ENCODE data around the gene KCNH4.
A peak's percentile ranks its signal among the peaks of the same experiment; 100 is the strongest.

Gene KCNH4

DNA sequence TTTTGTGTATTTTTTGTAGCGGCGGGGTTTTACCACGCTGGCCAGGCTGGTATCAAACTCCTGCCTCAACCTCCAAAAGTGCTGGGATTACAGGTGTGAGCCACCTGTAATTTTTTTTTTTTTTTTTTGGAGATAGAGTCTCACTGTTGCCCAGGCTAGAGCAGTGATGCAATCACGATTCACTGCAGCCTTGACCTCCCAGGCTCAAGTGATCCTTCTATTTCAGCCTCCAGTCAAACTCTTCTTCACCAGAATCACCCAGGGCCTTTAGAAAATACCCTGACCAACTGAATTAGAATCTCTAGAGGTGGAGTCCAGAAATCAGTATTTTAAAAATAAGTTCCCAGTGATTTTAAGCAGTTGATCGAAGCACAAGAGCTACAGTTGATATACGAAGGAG is 45.8 kb downstream of the KCNH4 start:
- Histone ChIP-seq H3K9me3 (ENCODE audit: control insufficient read depth, insufficient read depth, low read depth, low read length) (no peaks in the 10 kb centered on the region), H3K9ac (ENCODE audit: low read length) (peak overlapping the region; percentile 23), H3K36me3 (ENCODE audit: control insufficient read depth, insufficient read depth, low read length) (peaks cover 17% of the 10 kb centered on the region), H3K27me3 (ENCODE audit: control insufficient read depth, insufficient read depth, low read length) (no peaks in the 10 kb centered on the region), H3K4me1 (ENCODE audit: control insufficient read depth, insufficient read depth, low read length) (peaks cover 22% of the 10 kb centered on the region), H3K27ac (ENCODE audit: low read depth, low read length) (peak overlapping the region; percentile 68), H3K4me3 (ENCODE audit: low read depth, low read length) (no peak overlapping the region)

DNA sequence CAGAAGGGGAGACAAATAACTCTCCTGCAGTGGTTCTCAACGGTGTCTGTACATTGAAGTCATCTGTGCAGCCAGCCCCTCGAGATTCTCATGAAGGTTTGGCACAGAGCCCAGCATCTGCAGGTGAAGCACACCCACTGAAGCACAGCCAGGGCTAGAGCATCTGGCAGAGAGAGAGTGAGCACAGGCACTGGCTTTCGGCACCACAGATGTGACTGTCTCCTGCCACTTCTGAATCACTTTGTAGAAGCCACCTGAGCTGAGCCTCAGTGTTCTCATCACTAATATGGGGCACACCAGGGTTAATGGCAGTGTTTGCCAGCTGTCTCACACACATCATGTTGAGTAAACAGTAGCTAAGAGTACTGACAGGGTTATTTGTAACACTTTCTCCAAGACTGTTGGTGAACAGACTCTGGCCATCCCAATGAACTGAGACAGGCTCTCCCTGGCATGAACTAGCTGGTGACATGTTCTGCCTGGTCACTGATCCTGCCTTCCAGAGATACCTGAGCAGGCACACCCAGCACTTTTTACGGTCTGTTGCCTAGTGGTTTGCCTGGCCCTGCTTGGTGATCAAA is 47.4 kb downstream of the KCNH4 start:
- H3K27ac ChIP-seq (ENCODE audit: low read depth, low read length), result no peak overlapping the region
- H3K4me1 ChIP-seq (ENCODE audit: control insufficient read depth, insufficient read depth, low read length), result peaks cover 22% of the 10 kb centered on the region
- no peaks in the 10 kb centered on the region for H3K27me3 ChIP-seq (ENCODE audit: control insufficient read depth, insufficient read depth, low read length)
- H3K4me3 ChIP-seq (ENCODE audit: low read depth, low read length), result no peak overlapping the region
- peaks cover 31% of the 10 kb centered on the region for H3K36me3 ChIP-seq (ENCODE audit: control insufficient read depth, insufficient read depth, low read length)
- no peak overlapping the region for H3K9ac ChIP-seq (ENCODE audit: low read length)
- H3K9me3 ChIP-seq (ENCODE audit: control insufficient read depth, insufficient read depth, low read depth, low read length), result no peaks in the 10 kb centered on the region

DNA sequence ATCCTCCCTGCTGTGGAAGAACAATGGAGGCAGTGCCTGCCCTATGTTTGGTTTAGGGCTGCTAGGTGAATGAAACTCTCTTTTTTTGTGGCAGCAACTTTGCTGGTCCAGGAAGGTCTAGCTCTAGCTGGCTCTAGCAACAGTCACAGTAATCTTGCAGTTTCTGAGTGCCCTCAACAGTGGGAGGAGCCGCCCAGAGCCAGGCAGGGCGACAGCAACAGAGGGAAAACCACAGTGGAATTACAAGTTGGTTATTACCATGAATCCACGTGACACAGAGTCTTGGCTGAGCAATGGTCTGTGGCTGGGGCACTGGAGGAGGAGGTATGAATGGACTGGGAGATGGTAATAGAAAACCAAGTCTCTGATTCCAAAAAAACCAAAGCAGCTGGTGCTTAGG is 48.0 kb downstream of the KCNH4 start:
- Histone ChIP-seq H3K36me3 (ENCODE audit: control insufficient read depth, insufficient read depth, low read length) (peaks cover 37% of the 10 kb centered on the region), H3K4me3 (ENCODE audit: low read depth, low read length) (no peak overlapping the region), H3K4me1 (ENCODE audit: control insufficient read depth, insufficient read depth, low read length) (peaks cover 22% of the 10 kb centered on the region)

DNA sequence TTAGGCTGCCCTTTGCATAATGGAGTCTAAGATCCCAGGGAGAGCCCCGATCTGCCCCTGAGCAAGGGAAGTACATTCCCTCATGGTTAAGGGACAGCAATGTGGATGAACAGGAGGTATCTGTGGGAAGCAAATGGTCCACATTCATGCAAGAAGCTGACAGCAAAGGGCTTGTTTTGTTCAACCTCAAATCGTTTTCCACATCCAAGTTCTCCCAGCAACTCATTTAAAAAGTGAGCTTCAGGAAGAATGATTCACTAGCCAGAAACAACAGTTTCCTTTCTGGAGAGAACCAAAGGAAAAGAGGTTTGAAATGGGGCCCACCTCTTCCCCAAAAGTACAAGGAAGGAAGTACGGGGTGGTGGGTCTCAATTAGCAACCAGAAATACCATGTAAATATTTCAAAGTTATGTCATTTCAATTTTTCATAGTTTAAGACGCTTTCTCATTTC is 48.9 kb downstream of the KCNH4 start:
- no peak overlapping the region for H3K4me3 ChIP-seq (ENCODE audit: low read depth, low read length)
- H3K9ac ChIP-seq (ENCODE audit: low read length), result no peak overlapping the region
- H3K9me3 ChIP-seq (ENCODE audit: control insufficient read depth, insufficient read depth, low read depth, low read length), result no peaks in the 10 kb centered on the region
- H3K4me1 ChIP-seq (ENCODE audit: control insufficient read depth, insufficient read depth, low read length), result peaks cover 22% of the 10 kb centered on the region
- H3K27ac ChIP-seq (ENCODE audit: low read depth, low read length), result no peak overlapping the region
- H3K36me3 ChIP-seq (ENCODE audit: control insufficient read depth, insufficient read depth, low read length), result peaks cover 46% of the 10 kb centered on the region
- no peaks in the 10 kb centered on the region for H3K27me3 ChIP-seq (ENCODE audit: control insufficient read depth, insufficient read depth, low read length)

More for the DNA sequence above, 48.0 kb downstream of the KCNH4 start:
- Histone ChIP-seq H3K9ac (ENCODE audit: low read length) (no peak overlapping the region), H3K9me3 (ENCODE audit: control insufficient read depth, insufficient read depth, low read depth, low read length) (no peaks in the 10 kb centered on the region), H3K27me3 (ENCODE audit: control insufficient read depth, insufficient read depth, low read length) (no peaks in the 10 kb centered on the region), H3K27ac (ENCODE audit: low read depth, low read length) (no peak overlapping the region)

DNA sequence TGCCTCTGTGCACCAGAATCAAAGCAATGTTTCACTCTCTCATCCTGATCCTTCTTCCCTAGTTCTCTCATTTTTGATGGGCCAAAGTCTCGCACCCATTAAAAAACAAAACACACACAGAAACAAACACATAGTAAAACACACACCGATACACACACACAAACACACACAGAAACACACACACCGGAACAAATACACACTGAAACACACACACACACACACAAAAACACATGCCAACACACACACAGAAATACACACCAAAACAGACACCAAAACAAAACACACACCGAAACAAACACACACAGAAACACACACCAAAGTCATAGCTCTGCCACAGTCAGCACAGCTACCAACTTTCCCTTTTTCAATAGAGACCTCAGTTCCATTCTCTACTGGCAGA is 49.7 kb downstream of the KCNH4 start:
- H3K4me1 ChIP-seq (ENCODE audit: control insufficient read depth, insufficient read depth, low read length), result peaks cover 19% of the 10 kb centered on the region
- no peak overlapping the region for H3K4me3 ChIP-seq (ENCODE audit: low read depth, low read length)
- H3K27me3 ChIP-seq (ENCODE audit: control insufficient read depth, insufficient read depth, low read length), result no peaks in the 10 kb centered on the region
- H3K9me3 ChIP-seq (ENCODE audit: control insufficient read depth, insufficient read depth, low read depth, low read length), result no peaks in the 10 kb centered on the region
- no peak overlapping the region for H3K27ac ChIP-seq (ENCODE audit: low read depth, low read length)
- no peak overlapping the region for H3K9ac ChIP-seq (ENCODE audit: low read length)
- H3K36me3 ChIP-seq (ENCODE audit: control insufficient read depth, insufficient read depth, low read length), result peaks cover 53% of the 10 kb centered on the region

DNA sequence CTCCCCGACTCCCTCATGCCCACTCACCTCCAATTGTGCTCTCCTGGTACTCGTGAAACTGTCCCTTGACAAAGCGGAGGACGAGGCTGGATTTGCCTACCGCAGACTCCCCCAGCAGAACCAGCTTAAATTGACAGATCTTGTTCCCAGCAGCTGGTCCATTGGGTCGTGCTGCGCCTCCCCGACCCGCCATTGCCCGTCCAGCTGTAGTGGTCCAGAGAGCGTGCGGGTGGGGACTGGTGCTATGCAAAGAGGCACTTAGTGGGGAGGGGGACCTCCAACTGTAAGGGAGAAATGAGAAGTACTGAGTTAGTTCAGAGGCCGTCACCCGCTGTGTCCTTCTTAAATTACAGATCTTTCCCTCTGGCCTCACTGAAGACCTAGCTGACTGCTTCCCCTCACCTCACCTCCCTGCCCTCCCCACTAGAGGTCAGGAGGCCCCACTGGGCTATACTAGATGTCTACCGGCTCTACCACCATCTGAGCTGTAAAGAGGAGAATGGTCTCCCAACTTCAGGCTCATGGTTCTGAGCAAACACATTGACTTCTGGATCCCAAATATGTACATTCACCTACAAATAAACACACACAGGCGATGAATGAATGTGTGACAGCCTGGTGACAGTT is 50.5 kb downstream of the KCNH4 start:
- no peak overlapping the region for H3K4me3 ChIP-seq (ENCODE audit: low read depth, low read length)
- peaks cover 62% of the 10 kb centered on the region for H3K36me3 ChIP-seq (ENCODE audit: control insufficient read depth, insufficient read depth, low read length)
- H3K9ac ChIP-seq (ENCODE audit: low read length), result no peak overlapping the region
- H3K27ac ChIP-seq (ENCODE audit: low read depth, low read length), result no peak overlapping the region
- peaks cover 11% of the 10 kb centered on the region for H3K4me1 ChIP-seq (ENCODE audit: control insufficient read depth, insufficient read depth, low read length)
- no peaks in the 10 kb centered on the region for H3K27me3 ChIP-seq (ENCODE audit: control insufficient read depth, insufficient read depth, low read length)
- H3K9me3 ChIP-seq (ENCODE audit: control insufficient read depth, insufficient read depth, low read depth, low read length), result no peaks in the 10 kb centered on the region

DNA sequence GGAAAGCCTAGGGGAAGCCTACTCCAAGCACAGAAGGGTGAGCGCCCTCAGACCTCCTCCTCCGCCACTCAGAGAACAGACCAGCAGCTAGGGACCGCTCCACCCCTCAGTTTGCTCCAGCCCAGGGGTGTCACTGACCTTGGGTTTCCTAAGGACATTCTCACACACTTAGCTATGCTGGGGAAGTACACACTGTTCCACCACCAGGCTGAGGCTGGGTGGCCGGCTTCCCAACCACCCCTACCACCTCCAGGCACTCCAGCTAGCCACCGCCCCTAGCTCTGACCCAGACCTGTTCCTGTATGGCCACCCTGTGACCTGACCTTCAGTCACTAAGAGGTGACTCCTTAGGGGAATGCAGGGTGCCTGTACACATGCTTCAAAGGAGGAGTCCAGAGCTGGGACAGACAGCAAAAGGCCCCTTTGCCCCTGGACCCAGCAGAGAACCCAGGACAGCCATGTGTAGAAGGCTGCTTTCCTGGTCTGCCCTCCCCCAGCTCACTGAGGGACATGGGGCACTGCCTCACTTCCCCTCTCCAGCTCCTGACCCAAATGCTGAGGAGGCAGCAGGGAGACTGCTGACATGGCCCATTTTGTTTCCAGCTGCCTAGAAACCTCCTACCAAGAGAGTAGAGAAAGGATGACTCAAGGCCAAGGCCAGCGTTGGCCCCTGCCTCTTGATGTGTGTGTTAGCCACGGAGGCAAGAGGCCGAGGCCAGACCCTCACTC is 51.7 kb downstream of the KCNH4 start:
- H3K9me3 ChIP-seq (ENCODE audit: control insufficient read depth, insufficient read depth, low read depth, low read length), result no peaks in the 10 kb centered on the region
- no peak overlapping the region for H3K9ac ChIP-seq (ENCODE audit: low read length)
- H3K4me1 ChIP-seq (ENCODE audit: control insufficient read depth, insufficient read depth, low read length), result peaks cover 10% of the 10 kb centered on the region
- H3K27me3 ChIP-seq (ENCODE audit: control insufficient read depth, insufficient read depth, low read length), result no peaks in the 10 kb centered on the region
- peaks cover 72% of the 10 kb centered on the region for H3K36me3 ChIP-seq (ENCODE audit: control insufficient read depth, insufficient read depth, low read length)
- H3K27ac ChIP-seq (ENCODE audit: low read depth, low read length), result no peak overlapping the region
- H3K4me3 ChIP-seq (ENCODE audit: low read depth, low read length), result no peak overlapping the region

DNA sequence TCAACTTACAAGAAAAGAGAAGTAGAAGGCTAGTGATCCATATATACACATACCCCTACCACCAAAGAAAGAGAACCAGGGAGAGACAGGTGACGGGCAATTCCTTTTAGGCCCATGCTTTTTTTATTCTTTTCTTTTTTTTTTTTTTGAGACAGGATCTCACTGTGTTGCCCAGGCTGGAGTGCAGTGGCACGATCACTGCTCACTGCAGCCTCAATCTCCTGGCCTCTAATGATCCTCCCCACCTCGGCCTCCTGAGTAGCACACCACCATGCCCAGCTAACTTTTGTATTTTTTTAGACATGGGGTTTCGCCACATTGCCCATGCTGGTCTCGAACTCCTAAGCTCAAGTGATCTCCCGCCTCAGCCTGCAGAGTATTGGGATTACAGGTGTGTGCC is 53.5 kb downstream of the KCNH4 start:
- no peak overlapping the region for H3K27ac ChIP-seq (ENCODE audit: low read depth, low read length)
- peaks cover 73% of the 10 kb centered on the region for H3K36me3 ChIP-seq (ENCODE audit: control insufficient read depth, insufficient read depth, low read length)
- peaks cover 4% of the 10 kb centered on the region for H3K4me1 ChIP-seq (ENCODE audit: control insufficient read depth, insufficient read depth, low read length)
- H3K9ac ChIP-seq (ENCODE audit: low read length), result no peak overlapping the region
- H3K9me3 ChIP-seq (ENCODE audit: control insufficient read depth, insufficient read depth, low read depth, low read length), result no peaks in the 10 kb centered on the region
- H3K27me3 ChIP-seq (ENCODE audit: control insufficient read depth, insufficient read depth, low read length), result no peaks in the 10 kb centered on the region
- no peak overlapping the region for H3K4me3 ChIP-seq (ENCODE audit: low read depth, low read length)

DNA sequence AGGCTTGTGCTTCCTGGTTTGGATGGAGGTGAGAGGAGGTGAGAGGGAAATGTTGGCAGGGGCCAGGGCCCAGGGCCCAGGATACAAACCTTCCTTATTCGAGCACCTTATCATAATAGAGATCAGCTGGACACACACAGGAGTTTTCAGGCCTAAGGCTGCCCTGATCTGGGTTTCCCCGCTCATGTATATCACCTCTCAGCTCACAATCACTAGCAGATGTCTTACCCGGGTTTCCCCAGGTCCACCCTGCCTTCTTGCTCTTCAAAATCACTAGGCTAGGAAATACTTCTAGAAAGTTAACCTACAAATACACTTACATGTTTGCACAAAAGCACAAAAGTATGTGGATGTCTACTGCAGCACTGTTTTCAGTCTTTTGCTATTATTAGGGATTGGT is 54.1 kb downstream of the KCNH4 start:
- no peaks in the 10 kb centered on the region for H3K9me3 ChIP-seq (ENCODE audit: control insufficient read depth, insufficient read depth, low read depth, low read length)
- peaks cover 9% of the 10 kb centered on the region for H3K4me1 ChIP-seq (ENCODE audit: control insufficient read depth, insufficient read depth, low read length)
- no peak overlapping the region for H3K9ac ChIP-seq (ENCODE audit: low read length)
- H3K27ac ChIP-seq (ENCODE audit: low read depth, low read length), result no peak overlapping the region
- H3K27me3 ChIP-seq (ENCODE audit: control insufficient read depth, insufficient read depth, low read length), result no peaks in the 10 kb centered on the region
- peaks cover 73% of the 10 kb centered on the region for H3K36me3 ChIP-seq (ENCODE audit: control insufficient read depth, insufficient read depth, low read length)
- no peak overlapping the region for H3K4me3 ChIP-seq (ENCODE audit: low read depth, low read length)

DNA sequence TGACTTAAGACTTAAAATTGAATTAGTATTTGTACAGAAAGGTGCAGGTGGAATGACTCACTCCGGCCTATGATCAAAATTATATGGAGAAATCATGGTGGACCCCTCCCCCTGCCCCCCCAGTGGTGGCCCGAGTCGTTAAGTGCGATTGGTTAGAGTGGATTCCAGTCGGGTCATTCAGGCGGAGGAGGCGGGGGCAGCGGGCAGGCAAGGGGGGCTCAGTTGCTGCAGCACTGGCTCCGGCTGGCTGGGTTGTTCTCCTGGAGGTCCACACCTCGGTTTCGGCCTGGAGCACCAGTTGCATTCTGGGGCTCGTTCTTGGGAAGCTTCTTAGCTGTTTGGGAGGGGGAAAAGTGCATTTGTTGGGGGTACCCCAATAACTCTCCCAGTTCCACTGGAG is 55.4 kb downstream of the KCNH4 start:
- Histone ChIP-seq H3K27me3 (ENCODE audit: control insufficient read depth, insufficient read depth, low read length) (no peaks in the 10 kb centered on the region), H3K36me3 (ENCODE audit: control insufficient read depth, insufficient read depth, low read length) (peaks cover 63% of the 10 kb centered on the region), H3K9me3 (ENCODE audit: control insufficient read depth, insufficient read depth, low read depth, low read length) (no peaks in the 10 kb centered on the region), H3K27ac (ENCODE audit: low read depth, low read length) (no peak overlapping the region), H3K9ac (ENCODE audit: low read length) (no peak overlapping the region), H3K4me1 (ENCODE audit: control insufficient read depth, insufficient read depth, low read length) (peaks cover 15% of the 10 kb centered on the region), H3K4me3 (ENCODE audit: low read depth, low read length) (no peak overlapping the region)

DNA sequence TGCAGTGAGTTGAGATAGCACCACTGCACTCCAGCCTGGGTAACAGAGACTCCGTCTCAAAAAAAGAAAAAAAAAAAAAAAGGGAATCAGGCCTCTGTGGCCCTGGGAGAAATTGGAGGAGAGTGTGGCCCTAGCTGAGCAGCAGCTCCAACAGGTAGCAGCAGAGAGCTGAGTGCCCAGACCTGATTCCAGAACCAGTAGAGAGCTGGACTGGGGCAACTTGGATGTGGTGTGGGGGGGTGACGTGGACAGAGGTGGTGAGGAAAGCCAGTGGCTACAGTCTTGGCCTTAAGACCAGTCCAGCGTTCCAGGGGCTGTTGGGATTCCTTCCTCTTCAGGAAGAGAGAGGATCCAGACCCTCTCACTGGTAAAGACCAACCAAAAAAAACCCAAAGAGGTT is 56.7 kb downstream of the KCNH4 start:
- Histone ChIP-seq H3K27ac (ENCODE audit: low read depth, low read length) (no peak overlapping the region), H3K9ac (ENCODE audit: low read length) (no peak overlapping the region), H3K36me3 (ENCODE audit: control insufficient read depth, insufficient read depth, low read length) (peaks cover 50% of the 10 kb centered on the region), H3K4me1 (ENCODE audit: control insufficient read depth, insufficient read depth, low read length) (peaks cover 19% of the 10 kb centered on the region), H3K9me3 (ENCODE audit: control insufficient read depth, insufficient read depth, low read depth, low read length) (no peaks in the 10 kb centered on the region), H3K27me3 (ENCODE audit: control insufficient read depth, insufficient read depth, low read length) (no peaks in the 10 kb centered on the region), H3K4me3 (ENCODE audit: low read depth, low read length) (no peak overlapping the region)

Measured in HUES6 (cell line).